GM08714 (cell line): ENCODE data around the gene CNTNAP2.

ENCODE experiments used
- H3K4me3 ChIP-seq: fragments of 200-500 bp; sonication (Bioruptor generic); 2 replicates; pipeline ENCODE4 v1.5.1; 2014; ENCODE audit warnings: mild to moderate bottlenecking, low read length, inconsistent platforms
- ZNF274 ChIP-seq: IDR thresholded peaks from 2 replicates; pipeline ENCODE4 v1.6.1; 2012; ENCODE audit warnings: mild to moderate bottlenecking, low read depth, low read length

CNTNAP2 gene

GRCh38 chr7:146401939-146402338 lies 285.3 kb downstream of the CNTNAP2 start:
- no peak overlapping the region for H3K4me3 ChIP-seq
- TF ChIP-seq ZNF274, result no peak

GRCh38 chr7:146405737-146406136 lies 289.1 kb downstream of the CNTNAP2 start:
- no peak overlapping the region for H3K4me3 ChIP-seq
- no peak for TF ChIP-seq ZNF274

GRCh38 chr7:146411975-146412374 lies 295.4 kb downstream of the CNTNAP2 start:
- no peak for TF ChIP-seq ZNF274
- no peak overlapping the region for H3K4me3 ChIP-seq

GRCh38 chr7:146412781-146413180 lies 296.2 kb downstream of the CNTNAP2 start:
- TF ChIP-seq ZNF274, result no peak
- H3K4me3 ChIP-seq, result no peak overlapping the region

GRCh38 chr7:146414373-146414772 lies 297.8 kb downstream of the CNTNAP2 start:
- TF ChIP-seq ZNF274, result no peak
- H3K4me3 ChIP-seq, result no peak overlapping the region

- TF ChIP-seq ZNF274, result no peak
- no peak overlapping the region for H3K4me3 ChIP-seq
Measured at GRCh38 chr7:146414937-146415336, 298.3 kb downstream of the CNTNAP2 start.

GRCh38 chr7:146417176-146417575 lies 300.6 kb downstream of the CNTNAP2 start:
- no peak for TF ChIP-seq ZNF274
- no peak overlapping the region for H3K4me3 ChIP-seq

- no peak for TF ChIP-seq ZNF274
- no peak overlapping the region for H3K4me3 ChIP-seq
Measured at GRCh38 chr7:146423446-146423845, 306.8 kb downstream of the CNTNAP2 start.

- no peak for TF ChIP-seq ZNF274
- no peak overlapping the region for H3K4me3 ChIP-seq
Measured at GRCh38 chr7:146424084-146424483, 307.5 kb downstream of the CNTNAP2 start.

- TF ChIP-seq ZNF274, result no peak
- no peak overlapping the region for H3K4me3 ChIP-seq
Measured at GRCh38 chr7:146433501-146433900, 316.9 kb downstream of the CNTNAP2 start.

- H3K4me3 ChIP-seq, result no peak overlapping the region
- no peak for TF ChIP-seq ZNF274
Measured at GRCh38 chr7:146443102-146443501, 326.5 kb downstream of the CNTNAP2 start.

GRCh38 chr7:146449625-146450024 lies 333.0 kb downstream of the CNTNAP2 start:
- no peak overlapping the region for H3K4me3 ChIP-seq
- no peak for TF ChIP-seq ZNF274

- no peak overlapping the region for H3K4me3 ChIP-seq
- TF ChIP-seq ZNF274, result no peak
Measured at GRCh38 chr7:146455091-146455655, 338.6 kb downstream of the CNTNAP2 start.

- TF ChIP-seq ZNF274, result no peak
- H3K4me3 ChIP-seq, result no peak overlapping the region
Measured at GRCh38 chr7:146479040-146479439, 362.4 kb downstream of the CNTNAP2 start.

GRCh38 chr7:146486519-146486918 lies 369.9 kb downstream of the CNTNAP2 start:
- TF ChIP-seq ZNF274, result no peak
- H3K4me3 ChIP-seq, result no peak overlapping the region

- TF ChIP-seq ZNF274, result no peak
Measured at GRCh38 chr7:146492017-146492416, 375.4 kb downstream of the CNTNAP2 start.

GRCh38 chr7:146494952-146495596 lies 378.5 kb downstream of the CNTNAP2 start:
- TF ChIP-seq ZNF274, result no peak
- H3K4me3 ChIP-seq, result no peak overlapping the region

More at GRCh38 chr7:146492017-146492416, 375.4 kb downstream of the CNTNAP2 start:
- no peak overlapping the region for H3K4me3 ChIP-seq
